ENCODE data around the gene SCYL2.

SCYL2 gene

GRCh38 chr12:100375038-100375735, 108.2 kb downstream of the SCYL2 start:
- Histone ChIP-seq H3K36me3 (ENCODE audit: control insufficient read depth, insufficient read depth, low read length) (no peaks in the 10 kb centered on the region), H3K9me3 (ENCODE audit: control insufficient read depth, insufficient read depth, low read depth, low read length) (no peaks in the 10 kb centered on the region), H3K4me3 (ENCODE audit: low read depth, low read length) (no peak overlapping the region), H3K27me3 (ENCODE audit: control insufficient read depth, insufficient read depth, low read length) (peaks cover 44% of the 10 kb centered on the region), H3K9ac (ENCODE audit: low read length) (no peak overlapping the region), H3K27ac (ENCODE audit: low read depth, low read length) (no peak overlapping the region), H3K4me1 (ENCODE audit: control insufficient read depth, insufficient read depth, low read length) (peaks cover 40% of the 10 kb centered on the region)

GRCh38 chr12:100376161-100376560, 109.2 kb downstream of the SCYL2 start:
- Histone ChIP-seq H3K9me3 (ENCODE audit: control insufficient read depth, insufficient read depth, low read depth, low read length) (no peaks in the 10 kb centered on the region), H3K36me3 (ENCODE audit: control insufficient read depth, insufficient read depth, low read length) (no peaks in the 10 kb centered on the region), H3K4me1 (ENCODE audit: control insufficient read depth, insufficient read depth, low read length) (peaks cover 33% of the 10 kb centered on the region), H3K9ac (ENCODE audit: low read length) (no peak overlapping the region), H3K4me3 (ENCODE audit: low read depth, low read length) (no peak overlapping the region), H3K27me3 (ENCODE audit: control insufficient read depth, insufficient read depth, low read length) (peaks cover 42% of the 10 kb centered on the region), H3K27ac (ENCODE audit: low read depth, low read length) (no peak overlapping the region)

DNA sequence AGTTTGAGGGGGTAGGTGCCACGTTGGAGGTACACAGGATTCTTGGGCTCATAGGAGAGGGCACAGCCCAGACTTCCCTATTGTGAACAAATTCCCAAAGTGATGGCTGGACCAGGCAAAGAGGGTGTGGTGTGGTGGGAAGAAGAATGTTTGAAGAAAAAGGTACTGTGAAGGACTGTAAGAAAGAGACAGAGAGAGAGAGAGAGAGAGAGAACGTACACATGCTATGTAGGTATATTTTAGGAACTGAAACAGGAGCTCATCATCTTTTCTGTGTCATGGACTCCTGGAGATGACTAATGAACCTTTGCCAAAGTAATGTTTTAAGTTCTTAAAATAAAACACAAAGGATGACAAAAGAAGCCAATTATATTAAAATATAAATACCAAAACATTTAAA, 114.4 kb downstream of the SCYL2 start:
- Histone ChIP-seq H3K9me3 (ENCODE audit: control insufficient read depth, insufficient read depth, low read depth, low read length) (no peaks in the 10 kb centered on the region), H3K9ac (ENCODE audit: low read length) (no peak overlapping the region), H3K4me1 (ENCODE audit: control insufficient read depth, insufficient read depth, low read length) (no peaks in the 10 kb centered on the region), H3K27me3 (ENCODE audit: control insufficient read depth, insufficient read depth, low read length) (peaks cover 2% of the 10 kb centered on the region; the same call in 1 of the 2 replicates), H3K27ac (ENCODE audit: low read depth, low read length) (no peak overlapping the region), H3K4me3 (ENCODE audit: low read depth, low read length) (no peak overlapping the region), H3K36me3 (ENCODE audit: control insufficient read depth, insufficient read depth, low read length) (no peaks in the 10 kb centered on the region)

DNA sequence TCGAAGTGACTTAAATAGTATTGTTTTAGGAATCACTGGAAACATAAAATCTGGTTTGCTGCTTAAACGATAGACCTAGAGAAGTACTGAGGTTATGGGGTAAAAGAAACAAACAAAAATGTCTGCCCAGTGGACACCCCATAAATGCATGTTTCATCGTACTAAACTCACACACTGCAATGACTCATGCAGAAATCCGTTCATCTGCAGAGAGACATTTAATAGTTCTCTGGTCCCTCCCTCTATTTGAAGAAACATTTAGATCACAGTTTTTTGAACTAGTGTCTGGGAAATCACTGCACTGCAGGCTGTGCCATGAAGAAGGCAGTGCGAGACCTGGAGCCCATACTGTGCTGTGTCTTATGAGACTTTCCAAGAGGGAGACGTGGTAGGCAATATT, 115.4 kb downstream of the SCYL2 start:
- Histone ChIP-seq H3K4me3 (ENCODE audit: low read depth, low read length) (no peak overlapping the region), H3K36me3 (ENCODE audit: control insufficient read depth, insufficient read depth, low read length) (no peaks in the 10 kb centered on the region), H3K27me3 (ENCODE audit: control insufficient read depth, insufficient read depth, low read length) (no peaks in the 10 kb centered on the region; the same call in 1 of the 2 replicates), H3K27ac (ENCODE audit: low read depth, low read length) (no peak overlapping the region), H3K4me1 (ENCODE audit: control insufficient read depth, insufficient read depth, low read length) (no peaks in the 10 kb centered on the region), H3K9me3 (ENCODE audit: control insufficient read depth, insufficient read depth, low read depth, low read length) (no peaks in the 10 kb centered on the region), H3K9ac (ENCODE audit: low read length) (no peak overlapping the region)

DNA sequence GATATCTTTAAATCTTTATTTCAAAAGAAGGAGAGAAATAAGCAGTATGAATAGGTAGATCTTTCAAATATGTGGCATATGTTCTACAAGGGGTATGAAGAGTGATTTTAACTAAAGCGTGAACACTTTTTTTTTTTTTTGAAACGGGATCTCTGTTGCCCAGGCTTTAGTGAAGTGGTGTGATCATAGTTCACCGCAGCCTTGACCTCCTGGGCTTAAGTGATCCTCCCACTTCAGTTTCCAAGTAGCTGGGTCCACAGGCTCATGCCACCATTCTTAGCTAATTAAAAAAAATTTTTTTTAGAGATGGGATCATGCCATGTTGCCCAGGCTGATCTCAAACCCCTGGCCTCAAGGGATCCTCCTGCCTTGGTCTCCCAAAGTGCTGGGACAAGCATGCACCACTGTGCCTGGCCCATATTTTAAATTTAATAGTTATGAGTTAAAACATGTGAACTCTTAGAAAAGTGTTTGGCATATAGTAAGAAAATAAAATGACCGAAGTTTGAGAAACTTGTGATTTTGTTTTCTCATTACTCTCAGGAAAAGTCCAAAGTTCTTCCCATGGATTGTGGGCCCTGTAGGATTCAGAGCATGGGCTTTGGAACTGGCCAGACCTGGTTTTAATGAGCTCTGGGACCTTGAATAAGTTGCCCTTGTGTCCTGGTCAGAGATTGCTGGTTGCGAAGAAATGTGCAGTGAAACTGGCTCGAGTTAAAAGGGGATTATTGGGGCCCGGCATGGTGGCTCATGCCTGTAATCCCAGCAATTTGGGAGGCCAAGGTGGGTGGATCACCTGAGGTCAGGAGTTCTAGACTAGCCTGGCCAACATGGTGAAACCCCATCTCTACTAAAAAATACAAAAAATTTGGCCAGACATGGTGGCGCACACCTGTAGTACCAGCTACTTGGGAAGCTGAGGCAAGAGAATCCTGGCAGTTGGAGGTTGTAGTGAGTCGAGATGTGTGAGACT, 116.9 kb downstream of the SCYL2 start:
- Histone ChIP-seq H3K27ac (ENCODE audit: low read depth, low read length) (no peak overlapping the region), H3K9ac (ENCODE audit: low read length) (no peak overlapping the region), H3K36me3 (ENCODE audit: control insufficient read depth, insufficient read depth, low read length) (no peaks in the 10 kb centered on the region), H3K4me3 (ENCODE audit: low read depth, low read length) (no peak overlapping the region), H3K9me3 (ENCODE audit: control insufficient read depth, insufficient read depth, low read depth, low read length) (no peaks in the 10 kb centered on the region), H3K4me1 (ENCODE audit: control insufficient read depth, insufficient read depth, low read length) (no peaks in the 10 kb centered on the region), H3K27me3 (ENCODE audit: control insufficient read depth, insufficient read depth, low read length) (no peaks in the 10 kb centered on the region; the same call in 1 of the 2 replicates)

DNA sequence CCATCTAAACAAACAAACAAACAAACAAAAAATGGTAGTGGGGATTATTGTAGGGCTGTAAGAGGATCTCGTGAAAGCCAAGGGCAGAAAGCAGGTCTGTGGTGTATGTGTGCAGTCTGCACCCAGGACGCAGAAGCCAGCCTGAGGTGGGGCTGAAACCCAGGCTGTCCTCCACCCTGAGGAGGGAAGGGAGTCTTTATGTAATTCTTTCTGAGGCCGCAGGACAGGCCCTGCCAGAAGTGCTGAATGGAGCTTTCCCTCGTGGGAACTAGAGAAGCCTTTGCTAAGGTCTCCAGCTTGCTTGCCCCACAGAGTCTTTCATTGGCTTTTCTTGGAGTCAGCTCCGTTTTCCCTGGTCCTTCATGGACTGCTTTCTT, 117.6 kb downstream of the SCYL2 start:
- no peak overlapping the region for H3K9ac ChIP-seq (ENCODE audit: low read length)
- no peaks in the 10 kb centered on the region for H3K36me3 ChIP-seq (ENCODE audit: control insufficient read depth, insufficient read depth, low read length)
- H3K27me3 ChIP-seq (ENCODE audit: control insufficient read depth, insufficient read depth, low read length): no peaks in the 10 kb centered on the region; the same call in 1 of the 2 replicates
- no peaks in the 10 kb centered on the region for H3K4me1 ChIP-seq (ENCODE audit: control insufficient read depth, insufficient read depth, low read length)
- H3K9me3 ChIP-seq (ENCODE audit: control insufficient read depth, insufficient read depth, low read depth, low read length): no peaks in the 10 kb centered on the region
- no peak overlapping the region for H3K4me3 ChIP-seq (ENCODE audit: low read depth, low read length)
- no peak overlapping the region for H3K27ac ChIP-seq (ENCODE audit: low read depth, low read length)

GRCh38 chr12:100388382-100388781, 121.4 kb downstream of the SCYL2 start:
- H3K27ac ChIP-seq (ENCODE audit: low read depth, low read length): no peak overlapping the region
- no peak overlapping the region for H3K9ac ChIP-seq (ENCODE audit: low read length)
- H3K4me3 ChIP-seq (ENCODE audit: low read depth, low read length): no peak overlapping the region
- no peaks in the 10 kb centered on the region for H3K27me3 ChIP-seq (ENCODE audit: control insufficient read depth, insufficient read depth, low read length)
- H3K36me3 ChIP-seq (ENCODE audit: control insufficient read depth, insufficient read depth, low read length): no peaks in the 10 kb centered on the region
- H3K9me3 ChIP-seq (ENCODE audit: control insufficient read depth, insufficient read depth, low read depth, low read length): no peaks in the 10 kb centered on the region
- H3K4me1 ChIP-seq (ENCODE audit: control insufficient read depth, insufficient read depth, low read length): no peaks in the 10 kb centered on the region

Data from HUES6 (cell line).